IMR-90 (cell line): ENCODE measurements around the gene STRN4.

Source experiments
- MXI1 ChIP-seq: IDR thresholded peaks from 2 replicates; pipeline ENCODE4 v1.6.1; 2012; ENCODE audit warnings: low read depth, mild to moderate bottlenecking, low read length, moderate library complexity, borderline replicate concordance
- POLR2A ChIP-seq: IDR thresholded peaks from 2 replicates; pipeline ENCODE4 v1.6.1; 2012; ENCODE audit warnings: mild to moderate bottlenecking, low read depth, low read length
- RAD21 ChIP-seq: IDR thresholded peaks from 2 replicates; pipeline ENCODE4 v1.6.1; 2012; ENCODE audit warnings: low read length, improper control_type of control experiment
- RCOR1 ChIP-seq: IDR thresholded peaks from 2 replicates; pipeline ENCODE4 v1.6.1; 2012; ENCODE audit warnings: mild to moderate bottlenecking, low read length, improper control_type of control experiment; ENCODE audit not compliant: insufficient replicate concordance
- SMC3 ChIP-seq: fragments of 150-350 bp; IDR thresholded peaks from 2 replicates; pipeline ENCODE4 v1.6.1; 2016; ENCODE audit warnings: low read depth, mild to moderate bottlenecking, antibody characterized with exemption, low read length, moderate library complexity
- TF ChIP-seq, protein P1 (sequence below): conservative IDR thresholded peaks from 2 replicates; pipeline ENCODE4 v1.5.1; 2012; ENCODE audit warnings: mild to moderate bottlenecking, low read depth, low read length, improper control_type of control experiment
- TF ChIP-seq, protein P2 (sequence below): fragments of 150-350 bp; IDR thresholded peaks from 2 replicates; pipeline ENCODE4 v1.6.1; 2016; ENCODE audit warnings: low read depth, mild to moderate bottlenecking, low read length, moderate library complexity, borderline replicate concordance

GRCh38 chr19:46787040-46787330 lies 40.7 kb upstream of the STRN4 start:
- TF ChIP-seq, protein P1, sequence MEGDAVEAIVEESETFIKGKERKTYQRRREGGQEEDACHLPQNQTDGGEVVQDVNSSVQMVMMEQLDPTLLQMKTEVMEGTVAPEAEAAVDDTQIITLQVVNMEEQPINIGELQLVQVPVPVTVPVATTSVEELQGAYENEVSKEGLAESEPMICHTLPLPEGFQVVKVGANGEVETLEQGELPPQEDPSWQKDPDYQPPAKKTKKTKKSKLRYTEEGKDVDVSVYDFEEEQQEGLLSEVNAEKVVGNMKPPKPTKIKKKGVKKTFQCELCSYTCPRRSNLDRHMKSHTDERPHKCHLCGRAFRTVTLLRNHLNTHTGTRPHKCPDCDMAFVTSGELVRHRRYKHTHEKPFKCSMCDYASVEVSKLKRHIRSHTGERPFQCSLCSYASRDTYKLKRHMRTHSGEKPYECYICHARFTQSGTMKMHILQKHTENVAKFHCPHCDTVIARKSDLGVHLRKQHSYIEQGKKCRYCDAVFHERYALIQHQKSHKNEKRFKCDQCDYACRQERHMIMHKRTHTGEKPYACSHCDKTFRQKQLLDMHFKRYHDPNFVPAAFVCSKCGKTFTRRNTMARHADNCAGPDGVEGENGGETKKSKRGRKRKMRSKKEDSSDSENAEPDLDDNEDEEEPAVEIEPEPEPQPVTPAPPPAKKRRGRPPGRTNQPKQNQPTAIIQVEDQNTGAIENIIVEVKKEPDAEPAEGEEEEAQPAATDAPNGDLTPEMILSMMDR = no peak
- TF ChIP-seq POLR2A (no peak; the same call in 1 of the 2 replicates), SMC3 (no peak), MXI1 (no peak), RAD21 (no peak), RCOR1 (no peak)
- TF ChIP-seq, protein P2, sequence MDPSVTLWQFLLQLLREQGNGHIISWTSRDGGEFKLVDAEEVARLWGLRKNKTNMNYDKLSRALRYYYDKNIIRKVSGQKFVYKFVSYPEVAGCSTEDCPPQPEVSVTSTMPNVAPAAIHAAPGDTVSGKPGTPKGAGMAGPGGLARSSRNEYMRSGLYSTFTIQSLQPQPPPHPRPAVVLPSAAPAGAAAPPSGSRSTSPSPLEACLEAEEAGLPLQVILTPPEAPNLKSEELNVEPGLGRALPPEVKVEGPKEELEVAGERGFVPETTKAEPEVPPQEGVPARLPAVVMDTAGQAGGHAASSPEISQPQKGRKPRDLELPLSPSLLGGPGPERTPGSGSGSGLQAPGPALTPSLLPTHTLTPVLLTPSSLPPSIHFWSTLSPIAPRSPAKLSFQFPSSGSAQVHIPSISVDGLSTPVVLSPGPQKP = no peak
